ACC112 (cell line): ENCODE data around the gene SH2D5.

Experiments
- H2AFZ ChIP-seq: fragments of 200-600 bp; sonication (generic); one replicate; pipeline ENCODE4 v1.6.0; 2017; ENCODE audit warnings: antibody characterized with exemption, low read length; ENCODE audit not compliant: unreplicated experiment
- H3K27ac ChIP-seq: fragments of 200-600 bp; sonication (generic); 2 replicates; pipeline ENCODE4 v1.5.1; 2014; ENCODE audit warnings: low read depth, mild to moderate bottlenecking, antibody characterized with exemption, low read length, moderate library complexity
- H3K27me3 ChIP-seq: fragments of 200-600 bp; sonication (generic); 2 replicates; pipeline ENCODE4 v1.6.1; 2014; ENCODE audit warnings: mild to moderate bottlenecking, antibody characterized with exemption, low read length, moderate library complexity, mixed read lengths; ENCODE audit not compliant: insufficient read depth
- H3K36me3 ChIP-seq: fragments of 200-600 bp; sonication (generic); 2 replicates; pipeline ENCODE4 v1.6.1; 2016; ENCODE audit warnings: mild to moderate bottlenecking, antibody characterized with exemption, low read length, moderate library complexity, mixed read lengths; ENCODE audit not compliant: insufficient read depth
- H3K4me1 ChIP-seq: fragments of 200-600 bp; sonication (generic); one replicate; pipeline ENCODE4 v1.6.1; 2016; ENCODE audit warnings: low read length, mixed read lengths; ENCODE audit not compliant: insufficient read depth, unreplicated experiment, control insufficient read depth
- H3K4me3 ChIP-seq: fragments of 200-600 bp; sonication (generic); 2 replicates; pipeline ENCODE4 v1.5.1; 2014; ENCODE audit warnings: mild to moderate bottlenecking, low read depth, low read length
- H3K79me2 ChIP-seq: fragments of 200-600 bp; sonication (generic); one replicate; pipeline ENCODE4 v1.6.0; 2016; ENCODE audit warnings: low read length; ENCODE audit not compliant: control insufficient read depth, unreplicated experiment, insufficient read depth

Gene SH2D5

DNA sequence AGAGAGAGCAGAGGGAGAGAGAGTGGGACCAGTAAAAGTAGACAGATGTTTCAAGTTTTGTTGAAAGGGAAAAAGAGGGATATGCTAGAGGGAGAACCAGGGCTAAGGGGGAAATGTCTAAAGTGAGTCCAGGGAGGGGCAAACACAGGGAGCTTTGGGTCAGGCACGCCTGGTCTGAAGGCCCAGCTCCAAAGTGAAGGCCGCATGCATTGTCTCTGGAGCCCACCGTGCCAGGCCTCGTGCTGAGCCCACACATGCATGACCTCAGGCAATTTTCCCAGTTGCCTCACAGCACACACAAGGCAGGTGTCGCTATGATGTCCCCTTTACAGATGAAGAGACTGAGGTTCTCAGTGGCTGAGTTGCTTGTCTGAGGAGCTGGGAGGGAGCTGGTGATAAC, 30.7 kb downstream of the SH2D5 start:
- Histone ChIP-seq H3K36me3 (no peaks in the 10 kb centered on the region), H3K4me3 (no peak overlapping the region), H3K27me3 (no peaks in the 10 kb centered on the region)

DNA sequence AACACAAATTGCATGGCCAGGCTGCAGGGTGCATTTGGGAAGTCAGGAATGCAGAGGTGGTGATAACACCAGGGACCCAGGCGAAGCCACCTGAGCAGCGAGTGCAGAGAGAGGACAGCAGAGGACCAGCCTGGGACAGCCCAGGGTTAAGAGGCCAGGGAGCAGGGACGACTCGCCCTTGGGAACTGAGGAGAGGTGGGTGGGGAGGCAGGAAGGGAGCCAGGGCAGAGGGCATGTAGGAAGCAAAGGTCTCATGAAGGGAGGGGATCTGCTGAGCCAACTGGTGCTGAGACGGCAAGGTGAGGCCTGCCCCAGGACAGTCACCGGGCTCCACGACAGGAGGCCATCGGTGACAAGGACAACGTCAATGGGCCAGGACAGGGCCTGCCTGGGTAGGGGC, 31.1 kb downstream of the SH2D5 start:
- Histone ChIP-seq H3K36me3 (no peaks in the 10 kb centered on the region), H3K4me1 (peaks cover 14% of the 10 kb centered on the region), H2AFZ (no peak overlapping the region), H3K79me2 (no peaks in the 10 kb centered on the region), H3K27ac (no peak overlapping the region), H3K4me3 (no peak overlapping the region), H3K27me3 (no peaks in the 10 kb centered on the region)

More for the DNA sequence above, 30.7 kb downstream of the SH2D5 start:
- Histone ChIP-seq H3K79me2 (no peaks in the 10 kb centered on the region), H3K4me1 (peaks cover 14% of the 10 kb centered on the region), H3K27ac (no peak overlapping the region), H2AFZ (no peak overlapping the region)

DNA sequence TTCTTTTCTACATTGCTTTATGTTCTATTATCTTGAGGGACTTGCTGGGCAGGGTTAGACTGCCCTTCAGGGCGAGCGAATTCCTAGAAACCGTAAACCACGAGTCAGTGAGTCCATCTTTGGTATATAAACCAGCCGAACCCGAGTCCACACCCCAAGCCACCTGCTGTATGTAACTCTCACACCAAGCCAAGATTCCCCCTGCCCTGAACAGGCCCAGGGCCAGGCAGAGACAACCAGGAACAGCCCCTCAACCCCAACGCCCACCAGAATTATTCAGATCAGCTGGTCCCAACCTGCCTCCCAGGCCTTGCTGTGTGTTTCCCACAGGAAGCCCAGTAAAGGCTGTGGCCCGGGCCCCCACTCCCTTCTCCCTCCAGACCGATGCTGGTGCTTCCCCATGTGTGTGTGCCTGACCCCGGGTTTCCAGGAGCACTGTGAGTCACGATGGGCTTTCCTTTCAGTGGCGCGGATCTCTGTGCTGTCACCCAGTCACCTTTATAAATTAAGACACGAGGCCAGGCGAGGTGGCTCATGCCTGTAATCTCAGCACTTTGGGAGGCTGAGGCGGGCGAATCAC, 31.8 kb downstream of the SH2D5 start:
- no peaks in the 10 kb centered on the region for H3K27me3 ChIP-seq
- no peaks in the 10 kb centered on the region for H3K79me2 ChIP-seq

DNA sequence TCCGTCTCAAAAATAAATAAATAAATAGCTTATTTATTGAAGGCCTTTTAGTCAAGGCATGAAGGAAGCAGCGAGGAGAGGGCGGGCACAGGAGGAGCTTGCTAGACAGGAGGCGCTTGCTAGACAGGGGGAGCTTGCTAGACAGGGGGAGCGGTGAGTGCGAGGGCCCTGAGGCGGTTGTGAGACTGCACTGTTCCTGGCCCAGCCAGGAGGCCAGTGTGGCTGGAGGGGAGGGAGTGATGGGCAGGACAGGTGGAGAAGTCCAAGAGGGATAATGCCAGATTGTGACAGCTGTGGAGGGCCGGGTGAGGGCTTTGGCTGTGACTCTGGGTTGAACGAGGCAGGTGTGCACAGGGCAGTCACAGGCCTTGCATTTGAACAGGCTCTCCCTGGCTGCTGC, 32.9 kb downstream of the SH2D5 start:
- Histone ChIP-seq H3K79me2 (no peaks in the 10 kb centered on the region), H3K4me3 (no peak overlapping the region), H3K4me1 (peaks cover 14% of the 10 kb centered on the region), H3K36me3 (no peaks in the 10 kb centered on the region), H3K27me3 (no peaks in the 10 kb centered on the region), H3K27ac (no peak overlapping the region), H2AFZ (no peak overlapping the region)

More for the DNA sequence above, 31.8 kb downstream of the SH2D5 start:
- H3K36me3 ChIP-seq, result no peaks in the 10 kb centered on the region
- H2AFZ ChIP-seq, result no peak overlapping the region
- H3K4me3 ChIP-seq, result no peak overlapping the region
- H3K27ac ChIP-seq, result no peak overlapping the region
- H3K4me1 ChIP-seq, result peaks cover 14% of the 10 kb centered on the region

DNA sequence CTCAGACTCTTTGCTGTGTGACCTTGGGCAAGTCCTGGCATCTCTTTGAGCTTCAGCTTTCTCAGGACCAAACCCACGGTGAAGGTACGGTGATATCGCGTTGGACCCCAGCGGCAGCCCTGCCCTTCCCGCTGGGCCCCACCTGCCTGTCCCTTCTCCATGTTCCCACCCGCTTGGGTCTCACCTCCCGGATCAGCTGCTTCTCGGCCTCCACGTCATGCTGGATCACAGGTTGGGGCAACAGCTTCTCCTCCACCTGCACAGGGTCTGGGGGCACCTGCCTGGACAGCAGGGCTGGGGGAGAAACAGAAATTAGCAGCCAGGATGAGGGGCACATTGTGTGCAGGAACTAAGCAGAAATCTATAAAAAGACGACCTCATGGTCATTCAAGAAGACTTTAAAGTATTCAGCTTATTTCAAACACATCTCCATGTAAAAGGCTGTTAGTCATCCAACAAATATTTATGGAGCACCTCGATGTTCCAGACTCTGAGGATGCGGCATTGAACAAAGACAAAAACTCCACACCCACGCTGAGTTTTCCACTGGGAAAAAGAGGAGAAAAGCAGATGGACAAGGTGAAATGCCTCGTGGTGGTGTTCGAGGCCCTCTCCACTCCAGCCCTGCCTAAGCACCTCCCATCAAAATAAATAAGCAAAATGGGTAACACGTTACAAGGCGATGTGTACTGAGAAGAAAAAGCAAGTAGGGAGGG, 34.1 kb downstream of the SH2D5 start:
- Histone ChIP-seq H3K79me2 (no peaks in the 10 kb centered on the region), H3K4me1 (peaks cover 14% of the 10 kb centered on the region), H2AFZ (no peak overlapping the region), H3K27me3 (no peaks in the 10 kb centered on the region), H3K27ac (no peak overlapping the region; the same call in 1 of the 2 replicates), H3K36me3 (no peaks in the 10 kb centered on the region), H3K4me3 (peak overlapping the region; percentile 19; the same call in 1 of the 2 replicates)

DNA sequence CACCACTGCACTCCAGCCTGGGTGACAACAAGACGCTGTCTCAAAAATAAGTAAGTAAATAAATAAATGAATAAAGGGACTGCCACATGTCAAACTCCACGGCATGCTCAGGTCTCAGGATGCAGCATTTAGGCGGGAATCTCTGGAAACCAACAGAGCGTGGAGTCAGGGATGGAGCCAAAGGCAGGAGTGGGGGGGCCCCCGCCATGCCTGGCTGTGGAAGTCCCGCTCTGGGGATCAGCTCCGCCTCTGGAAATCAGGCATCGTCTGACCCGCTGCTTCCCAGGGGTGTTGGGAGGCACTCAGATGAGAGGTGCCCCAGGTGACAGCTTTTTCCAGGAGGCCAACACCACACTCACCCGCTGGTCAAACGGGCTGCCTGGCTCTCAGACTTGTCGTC, 34.9 kb downstream of the SH2D5 start:
- no peaks in the 10 kb centered on the region for H3K36me3 ChIP-seq
- no peaks in the 10 kb centered on the region for H3K79me2 ChIP-seq
- H2AFZ ChIP-seq, result no peak overlapping the region
- peak overlapping the region; percentile 74 for H3K4me3 ChIP-seq
- no peak overlapping the region for H3K27ac ChIP-seq
- H3K4me1 ChIP-seq, result peaks cover 14% of the 10 kb centered on the region
- H3K27me3 ChIP-seq, result no peaks in the 10 kb centered on the region

DNA sequence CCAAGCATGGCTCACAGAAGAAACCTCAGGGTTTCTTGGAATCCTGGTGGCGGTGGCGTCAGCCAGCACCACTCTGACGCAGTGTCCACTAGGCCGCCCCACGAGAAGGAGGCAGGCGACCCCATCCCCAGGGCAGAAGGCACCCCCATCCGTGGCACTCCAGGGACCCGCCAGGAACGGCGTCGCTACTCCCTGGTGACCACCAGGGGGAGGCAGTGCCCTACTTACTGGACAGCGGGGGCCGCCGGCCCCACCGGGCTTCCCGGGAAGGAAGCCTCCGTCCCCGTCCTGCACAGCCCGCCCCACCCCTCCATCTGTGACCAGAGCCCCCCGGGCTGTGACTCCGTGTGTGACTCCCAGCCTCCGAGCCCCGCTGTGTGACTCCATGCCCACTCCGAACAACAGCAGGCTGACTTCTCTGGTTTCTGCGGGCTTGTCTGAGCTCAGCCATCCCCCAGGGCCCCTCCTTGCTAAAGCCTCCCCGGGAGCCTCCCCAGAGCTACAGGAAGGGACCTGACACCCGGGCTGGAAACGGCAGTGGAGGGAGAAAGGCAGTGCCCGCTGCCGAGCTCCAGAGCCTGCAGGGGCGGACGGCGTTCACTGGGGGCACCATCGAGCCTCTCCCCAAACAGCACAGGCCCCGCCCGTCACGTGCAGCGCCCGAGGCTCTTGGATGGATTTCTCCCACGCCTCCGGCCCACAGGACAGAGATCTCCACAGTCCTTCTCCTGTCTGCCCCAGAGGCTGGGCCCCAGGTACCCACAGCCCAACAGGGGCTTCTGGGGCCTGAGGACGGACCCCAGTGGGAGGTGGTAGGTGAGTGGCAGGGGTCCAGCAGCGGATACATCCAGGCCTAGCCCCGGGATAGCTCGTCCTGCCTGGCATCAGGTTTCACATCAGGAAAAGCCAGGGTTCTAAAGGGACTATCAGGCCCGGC, 35.8 kb downstream of the SH2D5 start:
- Histone ChIP-seq H3K79me2 (no peaks in the 10 kb centered on the region), H3K27me3 (no peaks in the 10 kb centered on the region), H2AFZ (peak overlapping the region; percentile 56), H3K4me3 (peak overlapping the region; percentile 74), H3K36me3 (no peaks in the 10 kb centered on the region), H3K27ac (peak overlapping the region; percentile 69), H3K4me1 (peaks cover 14% of the 10 kb centered on the region)

DNA sequence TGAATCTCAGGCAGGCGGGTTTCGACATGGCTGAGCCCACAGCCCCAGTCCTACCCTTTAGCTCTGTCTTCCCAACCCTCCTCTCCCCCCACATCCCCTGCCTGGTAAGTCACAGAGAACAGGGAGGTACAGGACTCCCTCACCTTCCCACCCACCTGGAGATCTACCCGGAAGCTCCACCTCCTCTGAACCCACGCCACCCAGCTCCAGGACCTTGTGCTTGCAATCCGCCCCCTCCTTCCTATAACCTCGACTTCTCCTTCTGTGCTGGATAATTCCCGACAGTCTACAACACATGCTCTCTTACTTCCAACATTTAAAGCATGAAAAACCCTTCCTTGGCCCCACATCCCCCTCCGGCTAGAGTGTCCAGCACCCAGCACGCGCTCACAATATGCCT, 37.0 kb downstream of the SH2D5 start:
- peak overlapping the region; percentile 11 for H2AFZ ChIP-seq
- no peak overlapping the region for H3K4me3 ChIP-seq
- H3K27ac ChIP-seq, result no peak overlapping the region
- H3K4me1 ChIP-seq, result peaks cover 14% of the 10 kb centered on the region
- H3K79me2 ChIP-seq, result no peaks in the 10 kb centered on the region
- H3K36me3 ChIP-seq, result no peaks in the 10 kb centered on the region
- H3K27me3 ChIP-seq, result no peaks in the 10 kb centered on the region

DNA sequence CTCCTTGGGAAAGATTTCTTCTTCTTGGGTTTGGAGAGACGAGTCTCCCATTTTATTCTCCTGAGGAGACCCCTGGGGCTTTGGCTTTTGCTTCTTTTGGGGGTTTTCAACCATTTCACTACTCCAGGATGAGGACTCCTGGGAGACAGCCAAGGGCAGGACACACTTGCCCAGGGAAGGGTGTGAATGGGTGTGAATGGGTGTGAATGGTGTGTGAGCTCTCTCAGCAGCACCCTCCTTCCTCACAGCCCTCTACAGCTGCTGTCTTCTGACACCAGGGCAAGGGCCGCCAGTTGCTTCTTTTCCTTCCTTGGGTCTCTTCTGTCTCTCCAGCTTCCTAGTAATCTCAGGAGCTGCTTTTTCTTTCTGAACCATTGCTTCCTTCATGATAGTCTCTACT, 38.9 kb downstream of the SH2D5 start:
- Histone ChIP-seq H2AFZ (no peak overlapping the region), H3K27ac (no peak overlapping the region), H3K36me3 (no peaks in the 10 kb centered on the region), H3K27me3 (no peaks in the 10 kb centered on the region), H3K79me2 (no peaks in the 10 kb centered on the region), H3K4me3 (no peak overlapping the region), H3K4me1 (peaks cover 12% of the 10 kb centered on the region)

DNA sequence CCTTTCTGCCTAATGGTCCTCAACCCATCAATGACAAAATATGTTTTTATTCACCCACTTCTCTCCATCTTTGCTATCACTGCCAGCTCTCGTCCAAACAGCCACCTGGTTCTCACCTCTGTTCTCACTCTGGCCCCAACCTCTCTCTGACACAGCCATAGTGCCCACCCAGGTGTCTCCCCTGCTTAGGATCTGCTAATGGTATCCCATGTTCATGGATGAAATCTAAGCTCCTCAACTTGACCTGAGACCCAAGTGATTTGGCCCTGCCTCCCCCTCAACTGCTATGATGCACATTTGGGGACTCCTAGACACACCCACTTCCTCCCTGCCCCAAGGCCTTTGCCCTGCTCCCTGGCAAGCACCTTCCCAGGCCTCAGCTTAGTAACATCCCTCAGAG, 40.6 kb downstream of the SH2D5 start:
- H3K27ac ChIP-seq, result no peak overlapping the region

More for the DNA sequence above, 40.6 kb downstream of the SH2D5 start:
- Histone ChIP-seq H3K27me3 (no peaks in the 10 kb centered on the region), H3K4me3 (no peak overlapping the region), H3K36me3 (no peaks in the 10 kb centered on the region), H3K4me1 (no peaks in the 10 kb centered on the region), H2AFZ (no peak overlapping the region), H3K79me2 (no peaks in the 10 kb centered on the region)
